Effector CD4-positive, alpha-beta T cell (primary cell): ENCODE data around the gene ACRBP.
A peak's percentile ranks its signal among the peaks of the same experiment; 100 is the strongest.

Source experiments
- DNase-seq: peaks from one replicate; pipeline ENCODE4 v3.0.0-alpha.2; 2020

ACRBP gene

GRCh38 chr12:6646276-6647082 lies 753 bp downstream of the ACRBP start:
- DNase-seq: no peak

DNA sequence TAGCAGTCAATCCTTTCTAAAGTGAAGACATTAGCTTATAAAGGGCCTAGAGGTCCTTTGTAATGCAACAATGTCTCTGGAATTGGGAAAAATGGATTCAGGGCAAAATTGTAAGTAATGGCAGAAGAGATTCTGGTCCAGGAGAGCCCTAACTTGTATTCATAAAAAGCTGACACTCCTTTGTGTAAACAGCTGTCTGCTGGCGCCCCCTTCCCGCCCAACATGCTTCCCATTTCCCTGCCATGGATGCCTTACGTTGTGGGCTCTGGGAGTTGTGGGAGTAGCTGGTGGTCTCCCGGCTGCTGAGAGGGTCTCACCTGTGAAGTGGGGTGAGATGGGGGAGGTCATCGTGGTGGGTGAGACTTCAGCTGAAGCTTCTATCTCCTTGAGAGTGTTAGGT lies 2.3 kb downstream of the ACRBP start:
- no peak for DNase-seq

DNA sequence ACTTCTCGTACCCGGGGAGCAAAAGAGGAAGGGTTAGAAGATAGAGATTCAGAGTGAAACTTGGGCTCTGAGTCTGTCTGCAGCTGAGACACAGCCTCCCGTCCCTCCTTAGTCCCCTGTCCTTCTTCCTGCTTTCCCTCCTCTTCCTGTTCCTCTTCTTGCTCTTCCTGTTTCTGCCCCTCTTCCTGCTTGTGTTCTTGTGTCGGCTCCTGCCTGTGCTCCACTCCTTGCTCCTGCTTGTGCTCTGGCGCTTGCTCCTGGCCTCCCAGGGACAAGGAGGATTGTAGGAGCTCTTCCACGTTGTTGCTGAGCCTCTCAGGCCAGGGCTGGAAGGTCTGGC lies 3.0 kb downstream of the ACRBP start:
- no peak for DNase-seq

DNA sequence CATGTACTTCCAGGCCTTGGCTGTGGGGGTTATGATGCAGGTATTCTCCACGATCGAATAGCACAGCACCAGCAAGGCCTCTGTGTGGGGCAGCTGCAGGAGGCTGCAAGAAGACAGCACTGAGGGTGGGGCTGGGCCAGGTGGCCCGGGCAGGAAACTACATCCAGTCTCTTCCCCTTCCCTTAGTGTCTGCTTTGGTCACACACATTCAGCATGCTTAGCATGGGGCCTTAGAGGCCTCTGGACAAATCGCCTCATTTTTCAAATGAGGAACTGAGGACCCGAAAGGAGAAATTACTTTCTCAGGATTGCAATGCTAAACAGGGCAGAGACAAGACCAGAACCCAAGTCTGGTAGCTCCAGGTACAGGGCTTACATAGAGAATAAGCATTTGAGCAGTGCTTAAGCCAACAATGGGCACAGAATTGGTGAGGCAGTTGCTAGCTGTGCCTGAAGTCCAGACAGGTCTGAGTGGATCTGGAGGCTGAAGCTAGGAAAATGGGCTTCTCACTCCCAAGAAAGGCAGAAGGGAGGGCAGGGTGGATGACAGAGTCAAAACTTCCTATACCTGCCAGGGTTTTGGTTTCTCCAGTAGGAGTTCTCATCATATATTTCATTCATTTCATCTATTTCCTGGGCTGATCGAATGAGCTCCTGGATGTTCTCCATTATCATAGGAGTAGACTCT lies 3.5 kb downstream of the ACRBP start:
- DNase-seq: no peak

DNA sequence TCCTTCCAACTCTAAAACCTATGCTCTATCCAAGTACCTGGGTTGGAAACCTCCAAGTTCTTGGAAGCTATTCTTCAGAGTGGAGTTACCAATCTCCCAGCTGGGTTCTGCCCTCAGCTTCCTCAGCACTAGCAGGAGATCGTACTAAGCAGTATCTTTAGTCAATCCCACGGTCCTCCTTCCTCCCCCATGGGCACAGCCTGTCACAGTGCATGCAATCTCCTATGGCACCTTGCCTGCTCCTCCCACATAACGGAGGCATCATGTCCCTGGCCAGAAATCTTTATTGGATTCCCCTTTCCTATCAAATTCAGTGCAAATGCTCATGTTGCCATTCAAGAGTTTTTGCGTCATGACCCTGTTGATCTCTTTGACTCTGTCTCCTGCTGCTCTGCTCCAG lies 6.1 kb downstream of the ACRBP start:
- DNase-seq: no peak

- DNase-seq: no peak
Measured at GRCh38 chr12:6640497-6640896, 6.7 kb downstream of the ACRBP start.

- no peak for DNase-seq
Measured at GRCh38 chr12:6639151-6639801, 8.0 kb downstream of the ACRBP start.

DNA sequence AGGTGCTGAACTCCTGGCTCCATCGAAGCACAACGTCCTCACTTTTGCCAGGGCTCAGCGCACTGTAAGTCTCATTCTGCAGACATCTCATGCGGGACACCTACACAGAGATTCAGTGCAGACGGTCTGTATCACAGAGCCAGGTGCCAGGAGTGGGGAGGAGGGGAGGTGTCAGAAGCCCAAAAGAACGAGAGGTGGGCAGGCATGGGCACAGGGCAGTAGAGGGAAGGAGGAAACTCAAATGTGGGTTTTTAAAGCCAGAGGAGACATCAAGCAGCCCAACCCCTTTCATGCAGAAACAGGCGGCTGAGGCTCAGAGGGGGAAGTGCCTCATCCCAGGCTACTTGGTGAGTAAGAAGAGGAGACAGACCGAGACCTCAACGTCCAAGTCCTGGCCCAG lies 8.9 kb downstream of the ACRBP start:
- no peak for DNase-seq

- DNase-seq: no peak
Measured at GRCh38 chr12:6635856-6636531, 11.2 kb downstream of the ACRBP start, which contains the start of gene LPAR5. Gene LPAR5, minus strand, starts transcription at chr12:6635959. Its CDS starts 14,711 bp downstream, at chr12:6621248.

DNA sequence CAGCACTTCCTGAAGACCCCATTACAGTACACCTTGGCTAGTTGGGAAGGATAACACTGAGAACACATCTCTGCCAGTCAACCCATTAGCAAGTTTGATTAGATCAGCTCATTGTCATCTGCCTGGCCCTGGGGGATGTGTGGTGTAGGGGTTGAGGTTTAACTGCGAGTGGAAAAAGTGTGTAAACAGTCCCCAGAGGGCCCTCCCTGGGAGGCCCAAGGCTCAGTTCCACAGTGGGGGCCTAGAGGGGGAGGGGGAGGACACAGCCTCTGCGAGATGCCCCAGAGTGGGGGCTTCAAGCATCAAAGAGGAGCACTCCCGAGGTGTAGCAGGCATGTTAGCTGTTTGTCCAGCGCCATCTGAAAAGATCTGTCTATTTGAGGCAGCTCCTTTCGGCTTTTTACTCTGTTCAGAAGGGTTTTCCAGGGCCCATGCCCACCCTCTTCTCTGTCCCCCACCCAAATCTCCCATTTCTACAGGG lies 11.8 kb downstream of the ACRBP start:
- DNase-seq: peak; percentile 17

- peak; percentile 42 for DNase-seq
Measured at GRCh38 chr12:6632026-6632983, 14.9 kb downstream of the ACRBP start.

- DNase-seq: no peak
Measured at GRCh38 chr12:6631549-6631961, 15.7 kb downstream of the ACRBP start.

- DNase-seq: no peak
Measured at GRCh38 chr12:6630736-6631135, 16.5 kb downstream of the ACRBP start.

GRCh38 chr12:6627616-6628015 lies 19.6 kb downstream of the ACRBP start:
- DNase-seq: peak; percentile 45

- DNase-seq: no peak
Measured at GRCh38 chr12:6626654-6627283, 20.5 kb downstream of the ACRBP start.

DNA sequence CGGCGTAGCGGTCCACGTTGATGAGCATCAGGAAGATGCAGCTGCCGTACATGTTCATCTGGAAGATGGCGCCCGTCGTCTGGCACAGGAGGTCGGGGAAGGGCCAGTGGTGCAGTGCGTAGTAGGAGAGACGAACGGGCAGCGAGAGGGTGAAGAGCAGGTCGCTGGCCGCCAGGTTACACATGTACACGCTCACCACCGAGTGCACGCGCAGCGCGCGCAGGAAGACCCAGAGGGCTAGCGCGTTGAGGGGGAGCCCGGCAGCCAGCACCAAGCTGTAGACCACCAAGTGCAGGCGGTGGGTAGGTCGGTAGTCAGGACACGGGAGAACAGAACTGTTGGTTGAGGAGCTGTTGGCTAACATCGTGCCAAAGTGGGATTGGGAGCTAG lies 26.4 kb downstream of the ACRBP start:
- no peak for DNase-seq

GRCh38 chr12:6620137-6620884 lies 26.9 kb downstream of the ACRBP start:
- DNase-seq: no peak

- no peak for DNase-seq
Measured at GRCh38 chr12:6618483-6619225, 28.6 kb downstream of the ACRBP start.

DNA sequence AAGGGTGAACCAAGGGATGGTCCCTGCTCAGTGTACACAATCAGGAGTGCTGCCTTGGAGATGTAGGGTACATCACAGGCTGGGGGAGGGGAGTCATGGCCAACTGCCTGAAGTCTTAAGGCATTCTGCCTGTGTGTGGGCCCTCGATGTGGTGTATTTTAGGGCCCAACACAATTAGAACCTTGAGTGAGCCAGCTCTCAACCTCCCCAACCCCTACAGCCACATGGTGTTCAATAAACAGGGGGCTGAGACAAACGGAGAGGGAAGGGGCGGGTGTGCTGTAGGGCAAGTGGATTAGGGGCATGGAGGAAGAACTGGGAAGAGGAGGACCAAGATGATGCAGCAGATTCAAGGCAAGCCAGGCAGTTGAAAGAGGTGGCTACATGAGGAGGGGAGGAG lies 31.4 kb downstream of the ACRBP start:
- no peak for DNase-seq
